ENCODE data around the gene IZUMO1. TPM values are rescaled to one million over a fixed set of nuclear protein-coding genes. Genes with fewer than 3 reads are reported as not detected.
"Not testable (repeated sequence)": the region's sequence is repeated elsewhere in the genome, so short reads cannot be mapped to it uniquely, and the experiment has no call there.

The IZUMO1 gene
- total RNA-seq, 1 donor from 2014 or later: 0.19 TPM

DNA sequence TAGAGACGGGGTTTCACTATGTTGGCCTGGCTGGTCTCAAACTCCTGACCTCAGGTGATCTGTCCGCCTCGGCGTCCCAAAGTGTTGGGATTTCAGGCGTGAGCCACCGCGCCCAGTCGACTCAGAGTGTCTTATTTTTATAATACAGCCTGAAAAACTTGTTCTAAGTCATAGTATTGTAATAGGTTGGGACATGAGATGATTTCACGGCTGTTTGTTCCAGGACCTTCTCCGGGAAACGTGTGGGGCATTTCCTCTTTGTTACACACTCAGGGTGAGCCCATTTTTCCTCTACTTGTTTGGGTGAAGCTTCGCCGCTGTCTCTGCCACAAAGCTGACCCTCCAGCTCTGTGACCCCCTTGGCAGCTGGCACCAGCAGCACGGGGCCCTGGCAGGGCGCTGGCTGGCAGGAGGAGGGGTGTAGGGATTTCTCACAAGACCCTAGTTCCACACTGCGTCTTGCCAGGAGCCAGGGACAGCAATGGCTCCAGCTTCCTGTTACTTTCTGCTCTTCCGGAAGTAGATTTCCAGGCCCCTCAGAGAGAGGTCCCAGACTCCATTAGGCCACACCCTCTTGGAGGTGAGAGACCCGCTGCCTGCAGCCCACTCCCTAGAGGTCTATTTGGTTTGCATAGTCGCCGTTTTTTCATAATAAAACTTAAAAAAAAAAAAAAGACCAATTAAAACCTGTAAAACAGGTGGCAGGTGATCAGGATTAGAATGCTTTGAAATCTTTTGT is 24.2 kb upstream of the IZUMO1 start:
- Histone ChIP-seq H3K9me3 (ENCODE audit: low read depth) (no peaks in the 10 kb centered on the region), H4K20me1 (ENCODE audit: low read depth) (no peaks in the 10 kb centered on the region), H3K4me3 (no peak overlapping the region), H2AFZ (replicated peaks) (peak overlapping the region; percentile 85), H3K4me2 (no peak overlapping the region), H3K9ac (no peak overlapping the region), H3K27me3 (no peaks in the 10 kb centered on the region), H3K4me1 (no peaks in the 10 kb centered on the region), H3F3A (ENCODE audit: low read depth) (no peaks in the 10 kb centered on the region), H3K36me3 (no peaks in the 10 kb centered on the region), H3K27ac (no peak overlapping the region), H3K79me2 (ENCODE audit: low read depth) (no peaks in the 10 kb centered on the region)
- Mint-ChIP-seq H3K4me3 (no peak overlapping the region), H3K9me3 (no peaks in the 10 kb centered on the region), H3K4me1 (peaks cover 3% of the 10 kb centered on the region), H3K27me3 (ENCODE audit: insufficient read depth, low read depth) (peaks cover 3% of the 10 kb centered on the region), H3K36me3 (no peaks in the 10 kb centered on the region), H3K27ac (no peak overlapping the region)
- DNase-seq (ENCODE audit: low spot score): no peak
- no peak for TF ChIP-seq EZH2phosphoT487 (IDR thresholded peaks at IDR 0.05)
- no peak for TF ChIP-seq EZH2 (IDR thresholded peaks at IDR 0.05)
- TF ChIP-seq CTCF (IDR thresholded peaks at IDR 0.05): no peak

GRCh38 chr19:48770266-48770665 is 23.6 kb upstream of the IZUMO1 start:
- H4K20me1 ChIP-seq (ENCODE audit: low read depth): no peaks in the 10 kb centered on the region
- no peak overlapping the region for H3K4me3 ChIP-seq
- H3K4me1 Mint-ChIP-seq: peaks cover 5% of the 10 kb centered on the region
- no peaks in the 10 kb centered on the region for H3K36me3 Mint-ChIP-seq
- no peak overlapping the region for H3K4me3 Mint-ChIP-seq
- no peaks in the 10 kb centered on the region for H3K9me3 ChIP-seq (ENCODE audit: low read depth)
- H3K9ac ChIP-seq: no peak overlapping the region
- TF ChIP-seq EZH2 (IDR thresholded peaks at IDR 0.05) (no peak), CTCF (IDR thresholded peaks at IDR 0.05) (no peak), EZH2phosphoT487 (IDR thresholded peaks at IDR 0.05) (no peak)
- no peak for DNase-seq (ENCODE audit: low spot score)
- H3K4me1 ChIP-seq: no peaks in the 10 kb centered on the region
- H3K9me3 Mint-ChIP-seq: no peaks in the 10 kb centered on the region
- H3K27me3 ChIP-seq: no peaks in the 10 kb centered on the region
- H3K79me2 ChIP-seq (ENCODE audit: low read depth): no peaks in the 10 kb centered on the region
- no peaks in the 10 kb centered on the region for H3F3A ChIP-seq (ENCODE audit: low read depth)
- no peak overlapping the region for H2AFZ ChIP-seq (replicated peaks)
- H3K4me2 ChIP-seq: no peak overlapping the region
- H3K27ac ChIP-seq: no peak overlapping the region
- H3K36me3 ChIP-seq: no peaks in the 10 kb centered on the region
- H3K27me3 Mint-ChIP-seq (ENCODE audit: insufficient read depth, low read depth): peaks cover 3% of the 10 kb centered on the region
- H3K27ac Mint-ChIP-seq: no peak overlapping the region

DNA sequence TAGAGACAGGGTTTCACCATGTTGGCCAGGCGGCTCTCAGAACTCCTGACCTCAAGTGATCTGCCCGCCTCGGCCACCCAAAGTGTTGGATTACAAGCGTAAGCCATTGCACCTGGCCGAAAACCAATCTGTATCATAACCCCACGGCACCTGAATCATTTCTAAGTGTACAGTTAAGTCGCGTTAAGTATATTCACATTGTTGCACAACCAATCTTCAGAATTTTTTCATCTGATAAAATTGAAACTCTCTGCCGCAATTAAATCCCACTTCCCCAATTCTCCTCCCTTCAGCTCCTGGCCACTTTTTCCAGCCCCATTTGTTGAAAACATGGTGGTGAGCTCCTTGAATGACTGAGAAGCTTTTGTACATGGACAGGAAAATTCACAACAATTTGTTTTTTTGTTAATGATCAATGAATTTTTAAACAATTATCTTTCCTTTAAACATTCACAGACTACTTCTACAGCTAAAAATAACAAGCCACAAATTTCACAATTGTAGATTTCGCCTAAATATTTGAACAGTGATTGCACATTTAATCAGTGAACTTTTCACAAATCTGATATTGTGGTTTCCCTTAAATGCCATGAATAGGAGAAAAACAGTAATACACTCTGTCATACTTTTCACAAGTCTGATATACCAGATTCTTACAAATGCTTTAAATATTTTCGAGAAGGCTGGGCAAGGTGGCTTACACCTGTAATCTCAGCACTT is 22.4 kb upstream of the IZUMO1 start:
- no peak for DNase-seq (ENCODE audit: low spot score)
- Histone ChIP-seq H3F3A (ENCODE audit: low read depth) (no peaks in the 10 kb centered on the region), H2AFZ (replicated peaks) (no peak overlapping the region), H3K27me3 (no peaks in the 10 kb centered on the region), H3K79me2 (ENCODE audit: low read depth) (no peaks in the 10 kb centered on the region), H3K36me3 (no peaks in the 10 kb centered on the region), H3K27ac (no peak overlapping the region), H3K4me2 (no peak overlapping the region), H3K9me3 (ENCODE audit: low read depth) (no peaks in the 10 kb centered on the region), H4K20me1 (ENCODE audit: low read depth) (no peaks in the 10 kb centered on the region), H3K9ac (no peak overlapping the region), H3K4me3 (no peak overlapping the region), H3K4me1 (no peaks in the 10 kb centered on the region)
- no peaks in the 10 kb centered on the region for H3K9me3 Mint-ChIP-seq
- TF ChIP-seq EZH2phosphoT487 (IDR thresholded peaks at IDR 0.05) (no peak), EZH2 (IDR thresholded peaks at IDR 0.05) (no peak), CTCF (IDR thresholded peaks at IDR 0.05) (no peak)
- H3K4me3 Mint-ChIP-seq: no peak overlapping the region
- H3K36me3 Mint-ChIP-seq: no peaks in the 10 kb centered on the region
- peaks cover 4% of the 10 kb centered on the region for H3K27me3 Mint-ChIP-seq (ENCODE audit: insufficient read depth, low read depth)
- H3K27ac Mint-ChIP-seq: no peak overlapping the region
- H3K4me1 Mint-ChIP-seq: peaks cover 5% of the 10 kb centered on the region

DNA sequence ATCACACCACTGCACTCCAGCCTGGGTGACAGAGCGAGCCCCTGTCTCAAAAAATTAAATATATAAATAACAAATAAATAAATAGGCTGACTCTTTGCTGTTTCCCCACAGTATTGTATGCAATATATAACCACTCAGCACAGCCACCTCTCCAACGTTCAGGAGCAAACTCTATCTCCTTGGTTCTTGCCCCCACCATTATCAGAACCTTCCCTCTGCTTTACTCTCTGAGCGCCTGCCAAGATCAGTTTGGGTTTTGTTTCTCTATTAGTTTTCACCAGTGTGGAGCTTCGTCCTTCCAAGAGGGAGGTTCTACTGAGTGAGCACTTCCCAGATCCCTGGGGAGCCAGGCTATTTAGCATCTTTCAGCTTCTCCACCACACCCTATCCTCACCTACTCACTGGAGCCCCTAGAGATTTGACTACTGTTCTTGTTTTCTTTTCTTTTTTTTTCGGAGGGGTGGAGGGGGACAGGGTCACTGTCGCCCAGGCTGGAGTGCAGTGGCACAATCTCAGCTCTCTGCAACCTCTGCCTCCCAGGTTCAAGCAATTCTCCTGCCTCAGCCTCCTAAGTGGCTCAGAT is 21.6 kb upstream of the IZUMO1 start:
- H3K4me1 Mint-ChIP-seq; H3K4me3 ChIP-seq; H2AFZ ChIP-seq (replicated peaks); DNase-seq (ENCODE audit: low spot score); H3K9ac ChIP-seq; H3K4me3 Mint-ChIP-seq; H3K27ac ChIP-seq; H3K27me3 ChIP-seq; H3K4me2 ChIP-seq; H3K9me3 Mint-ChIP-seq; H3K9me3 ChIP-seq (ENCODE audit: low read depth); H3K27ac Mint-ChIP-seq; H4K20me1 ChIP-seq (ENCODE audit: low read depth); H3K4me1 ChIP-seq; H3F3A ChIP-seq (ENCODE audit: low read depth); H3K36me3 ChIP-seq; H3K36me3 Mint-ChIP-seq; H3K27me3 Mint-ChIP-seq (ENCODE audit: insufficient read depth, low read depth); H3K79me2 ChIP-seq (ENCODE audit: low read depth): not testable (repeated sequence)

DNA sequence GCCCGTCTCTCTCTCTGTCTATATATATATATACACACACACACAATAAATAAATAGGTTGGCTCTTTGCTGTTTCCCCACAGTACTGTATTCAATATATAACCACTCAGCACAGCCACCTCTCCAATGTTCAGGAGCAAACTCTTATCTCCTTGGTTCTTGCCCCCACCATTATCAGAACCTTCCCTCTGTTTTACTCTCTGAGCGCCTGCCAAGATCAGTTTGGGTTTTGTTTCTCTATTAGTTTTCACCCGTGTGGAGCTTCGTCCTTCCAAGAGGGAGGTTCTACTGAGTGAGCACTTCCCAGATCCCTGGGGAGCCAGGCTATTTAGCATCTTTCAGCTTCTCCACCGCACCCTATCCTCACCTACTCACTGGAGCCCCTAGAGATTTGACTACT is 19.1 kb upstream of the IZUMO1 start:
- not testable (repeated sequence) for H3K9me3 ChIP-seq (ENCODE audit: low read depth); H3K4me3 Mint-ChIP-seq; H3K27ac Mint-ChIP-seq; DNase-seq (ENCODE audit: low spot score); H3K36me3 Mint-ChIP-seq; H3K27me3 Mint-ChIP-seq (ENCODE audit: insufficient read depth, low read depth); H3K27ac ChIP-seq; H3K4me2 ChIP-seq; H3K4me1 ChIP-seq; H3K9me3 Mint-ChIP-seq; H3K4me3 ChIP-seq; H2AFZ ChIP-seq (replicated peaks); H4K20me1 ChIP-seq (ENCODE audit: low read depth); H3K9ac ChIP-seq; H3F3A ChIP-seq (ENCODE audit: low read depth); H3K36me3 ChIP-seq; H3K4me1 Mint-ChIP-seq; H3K27me3 ChIP-seq; H3K79me2 ChIP-seq (ENCODE audit: low read depth)

Measured in neural progenitor cell (in vitro differentiated cells).